GM18519 (cell line): ENCODE measurements around the gene CACNA2D4.

ENCODE experiments used
- ATAC-seq: cut with Tn5 transposase; IDR thresholded peaks from one replicate; pipeline ENCODE4 v1.9.1; 2021; ENCODE audit warnings: mild to moderate bottlenecking, moderate library complexity; ENCODE audit not compliant: unreplicated experiment, low FRiP score

Gene CACNA2D4

GRCh38 chr12:1890119-1890703 lies 28.2 kb downstream of the CACNA2D4 start:
- no peak for ATAC-seq

- no peak for ATAC-seq
Measured at GRCh38 chr12:1888923-1889322, 29.5 kb downstream of the CACNA2D4 start.

- ATAC-seq, result no peak
Measured at GRCh38 chr12:1886396-1887008, 31.9 kb downstream of the CACNA2D4 start.

- ATAC-seq, result no peak
Measured at GRCh38 chr12:1885599-1886245, 32.7 kb downstream of the CACNA2D4 start.

GRCh38 chr12:1885082-1885596 lies 33.3 kb downstream of the CACNA2D4 start:
- ATAC-seq, result no peak

GRCh38 chr12:1884651-1885050 lies 33.8 kb downstream of the CACNA2D4 start:
- ATAC-seq, result no peak

- ATAC-seq, result no peak
Measured at GRCh38 chr12:1883513-1883912, 34.9 kb downstream of the CACNA2D4 start.

- no peak for ATAC-seq
Measured at GRCh38 chr12:1882850-1883470, 35.5 kb downstream of the CACNA2D4 start.

- ATAC-seq, result no peak
Measured at GRCh38 chr12:1882405-1882804, 36.0 kb downstream of the CACNA2D4 start.

- no peak for ATAC-seq
Measured at GRCh38 chr12:1881936-1882335, 36.5 kb downstream of the CACNA2D4 start.

- no peak for ATAC-seq
Measured at GRCh38 chr12:1881301-1881700, 37.2 kb downstream of the CACNA2D4 start.

- no peak for ATAC-seq
Measured at GRCh38 chr12:1880876-1881275, 37.6 kb downstream of the CACNA2D4 start.

- no peak for ATAC-seq
Measured at GRCh38 chr12:1880153-1880845, 38.2 kb downstream of the CACNA2D4 start.

- no peak for ATAC-seq
Measured at GRCh38 chr12:1879633-1880032, 38.8 kb downstream of the CACNA2D4 start.

- no peak for ATAC-seq
Measured at GRCh38 chr12:1878695-1879094, 39.8 kb downstream of the CACNA2D4 start.

- no peak for ATAC-seq
Measured at GRCh38 chr12:1878214-1878613, 40.2 kb downstream of the CACNA2D4 start.

- no peak for ATAC-seq
Measured at GRCh38 chr12:1877169-1877878, 41.1 kb downstream of the CACNA2D4 start.

GRCh38 chr12:1876086-1876485 lies 42.4 kb downstream of the CACNA2D4 start:
- ATAC-seq, result no peak

- ATAC-seq, result no peak
Measured at GRCh38 chr12:1875608-1876007, 42.8 kb downstream of the CACNA2D4 start.
